HFF-Myc (cell line): ENCODE data around the gene TTLL10.
"Not testable (repeated sequence)": the region's sequence is repeated elsewhere in the genome, so short reads cannot be mapped to it uniquely, and the experiment has no call there.

Experiments
- DNase-seq: peaks from one replicate; pipeline ENCODE4 v3.0.0-alpha.2; 2011; ENCODE audit warnings: low read depth; ENCODE audit errors: extremely low read depth
- H3K4me3 ChIP-seq: replicated peaks from 2 replicates; pipeline ENCODE4 v1.5.1; 2011; ENCODE audit warnings: low read depth, mild to moderate bottlenecking, control low read depth, low read length
- TF ChIP-seq, protein P1 (sequence below): IDR thresholded peaks from 2 replicates; pipeline ENCODE4 v1.5.1; 2012; ENCODE audit warnings: mild to moderate bottlenecking, low read depth, low read length, control low read depth; ENCODE audit errors: missing control alignments

The TTLL10 gene

DNA sequence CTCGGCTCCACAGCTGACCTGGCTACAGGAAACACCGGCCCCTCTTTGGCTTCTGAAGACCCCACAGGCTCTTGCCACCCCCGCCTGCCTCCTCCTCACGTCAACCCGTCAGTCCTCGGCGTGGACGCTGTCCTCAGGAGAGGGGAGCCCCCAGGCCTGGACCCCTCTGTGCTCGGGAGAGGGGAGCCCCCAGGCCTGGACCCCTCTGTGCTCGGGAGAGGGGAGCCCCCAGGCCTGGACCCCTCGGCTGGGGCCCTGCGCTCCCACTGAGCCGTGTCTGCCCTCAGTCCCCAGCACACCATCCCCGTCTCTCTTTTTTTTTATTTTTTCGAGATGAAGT is 31.8 kb upstream of the TTLL10 start:
- no peak for DNase-seq
- TF ChIP-seq, protein P1, sequence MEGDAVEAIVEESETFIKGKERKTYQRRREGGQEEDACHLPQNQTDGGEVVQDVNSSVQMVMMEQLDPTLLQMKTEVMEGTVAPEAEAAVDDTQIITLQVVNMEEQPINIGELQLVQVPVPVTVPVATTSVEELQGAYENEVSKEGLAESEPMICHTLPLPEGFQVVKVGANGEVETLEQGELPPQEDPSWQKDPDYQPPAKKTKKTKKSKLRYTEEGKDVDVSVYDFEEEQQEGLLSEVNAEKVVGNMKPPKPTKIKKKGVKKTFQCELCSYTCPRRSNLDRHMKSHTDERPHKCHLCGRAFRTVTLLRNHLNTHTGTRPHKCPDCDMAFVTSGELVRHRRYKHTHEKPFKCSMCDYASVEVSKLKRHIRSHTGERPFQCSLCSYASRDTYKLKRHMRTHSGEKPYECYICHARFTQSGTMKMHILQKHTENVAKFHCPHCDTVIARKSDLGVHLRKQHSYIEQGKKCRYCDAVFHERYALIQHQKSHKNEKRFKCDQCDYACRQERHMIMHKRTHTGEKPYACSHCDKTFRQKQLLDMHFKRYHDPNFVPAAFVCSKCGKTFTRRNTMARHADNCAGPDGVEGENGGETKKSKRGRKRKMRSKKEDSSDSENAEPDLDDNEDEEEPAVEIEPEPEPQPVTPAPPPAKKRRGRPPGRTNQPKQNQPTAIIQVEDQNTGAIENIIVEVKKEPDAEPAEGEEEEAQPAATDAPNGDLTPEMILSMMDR: no peak
- H3K4me3 ChIP-seq: no peak overlapping the region

DNA sequence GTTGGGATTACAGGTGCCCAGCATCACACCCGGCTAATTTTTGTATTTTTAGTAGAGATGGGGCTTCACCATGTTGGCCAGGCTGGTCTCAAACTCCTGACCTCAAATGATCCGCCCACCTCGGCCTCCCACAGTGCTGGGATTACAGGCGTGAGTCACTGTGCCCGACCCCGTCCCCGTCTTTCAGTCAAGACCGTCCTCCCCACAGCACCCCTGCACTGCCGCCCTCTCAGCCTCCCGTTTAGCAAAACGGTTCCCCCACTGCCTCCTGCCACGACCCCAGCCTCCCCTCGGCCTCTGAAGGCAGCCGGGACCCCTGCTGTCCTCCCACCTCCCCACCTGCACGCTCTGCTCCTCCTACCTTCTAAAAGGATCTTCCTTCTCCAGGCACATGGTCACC is 31.3 kb upstream of the TTLL10 start:
- not testable (repeated sequence) for H3K4me3 ChIP-seq, DNase-seq

GRCh38 chr1:1142844-1143243 is 30.8 kb upstream of the TTLL10 start:
- DNase-seq: no peak
- TF ChIP-seq, protein P1: no peak
- H3K4me3 ChIP-seq: no peak overlapping the region

- no peak overlapping the region for H3K4me3 ChIP-seq
- no peak for DNase-seq
- TF ChIP-seq, protein P1: no peak
These were observed 30.0 kb upstream of the TTLL10 start for GRCh38 chr1:1143636-1144035.

- DNase-seq: no peak
- H3K4me3 ChIP-seq: no peak overlapping the region
- TF ChIP-seq, protein P1: no peak
These were observed 29.4 kb upstream of the TTLL10 start for GRCh38 chr1:1144122-1144842.

DNA sequence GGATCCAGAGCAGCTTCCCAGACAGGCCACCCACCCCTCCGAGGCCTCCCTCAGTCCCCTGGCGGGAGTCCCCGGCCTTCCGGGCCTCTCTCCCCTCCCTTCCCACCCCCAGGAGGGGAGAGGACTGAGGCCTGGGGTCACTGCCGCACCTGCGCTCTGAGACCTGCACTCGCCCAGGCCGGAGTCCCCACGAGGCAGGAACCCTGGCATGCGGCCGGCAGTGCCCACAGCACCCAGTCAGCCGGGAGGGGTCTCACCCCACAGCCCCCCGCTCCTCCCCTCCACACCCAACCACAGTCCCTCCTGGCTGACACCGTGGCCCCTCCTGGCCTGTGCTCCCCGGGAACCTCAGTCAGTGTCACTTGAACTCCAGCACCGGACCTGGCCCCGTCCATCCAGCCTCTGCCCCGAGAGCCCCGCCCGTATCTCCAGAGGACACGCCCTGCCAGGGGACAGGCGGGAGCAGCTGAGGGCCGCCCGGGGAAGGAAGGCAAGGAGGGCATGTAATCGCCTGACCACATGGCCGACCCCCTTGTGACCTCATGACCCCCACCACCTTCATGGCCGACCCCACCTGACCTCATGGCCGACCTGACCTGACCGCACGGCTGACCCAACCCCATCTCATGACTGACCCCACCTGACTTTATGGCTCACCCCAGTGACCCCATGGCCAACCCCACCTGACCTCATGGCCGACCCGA is 28.7 kb upstream of the TTLL10 start:
- TF ChIP-seq, protein P1: no peak

DNA sequence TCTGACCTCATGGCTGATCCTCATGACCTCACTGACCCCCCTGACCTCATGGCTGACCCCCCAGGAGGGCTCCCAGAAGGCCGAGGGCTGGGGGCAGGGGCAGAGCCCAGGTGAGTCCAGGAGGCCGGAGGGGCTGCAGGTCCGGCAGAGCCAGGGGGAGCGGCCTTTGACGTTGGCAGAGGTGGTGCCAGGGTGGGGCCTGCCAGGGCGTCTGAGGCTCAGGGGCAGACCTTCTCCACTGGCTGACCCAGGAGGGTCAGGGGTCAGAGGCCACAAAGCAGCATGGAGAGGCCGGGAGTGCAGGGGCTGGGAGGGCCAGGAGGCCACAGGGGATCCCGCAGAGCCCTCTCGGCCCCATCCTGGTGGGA is 28.1 kb upstream of the TTLL10 start:
- TF ChIP-seq, protein P1: no peak
- no peak for DNase-seq
- no peak overlapping the region for H3K4me3 ChIP-seq

More for the DNA sequence above, 28.7 kb upstream of the TTLL10 start:
- no peak for DNase-seq
- H3K4me3 ChIP-seq: no peak overlapping the region
